GM18526 (cell line): ENCODE measurements around the gene GCK.

Source experiments
- POLR2A ChIP-seq: IDR thresholded peaks from 3 replicates; pipeline ENCODE4 v1.6.1; 2011; ENCODE audit not compliant: insufficient read length; ENCODE audit errors: extremely low read depth

Gene GCK

DNA sequence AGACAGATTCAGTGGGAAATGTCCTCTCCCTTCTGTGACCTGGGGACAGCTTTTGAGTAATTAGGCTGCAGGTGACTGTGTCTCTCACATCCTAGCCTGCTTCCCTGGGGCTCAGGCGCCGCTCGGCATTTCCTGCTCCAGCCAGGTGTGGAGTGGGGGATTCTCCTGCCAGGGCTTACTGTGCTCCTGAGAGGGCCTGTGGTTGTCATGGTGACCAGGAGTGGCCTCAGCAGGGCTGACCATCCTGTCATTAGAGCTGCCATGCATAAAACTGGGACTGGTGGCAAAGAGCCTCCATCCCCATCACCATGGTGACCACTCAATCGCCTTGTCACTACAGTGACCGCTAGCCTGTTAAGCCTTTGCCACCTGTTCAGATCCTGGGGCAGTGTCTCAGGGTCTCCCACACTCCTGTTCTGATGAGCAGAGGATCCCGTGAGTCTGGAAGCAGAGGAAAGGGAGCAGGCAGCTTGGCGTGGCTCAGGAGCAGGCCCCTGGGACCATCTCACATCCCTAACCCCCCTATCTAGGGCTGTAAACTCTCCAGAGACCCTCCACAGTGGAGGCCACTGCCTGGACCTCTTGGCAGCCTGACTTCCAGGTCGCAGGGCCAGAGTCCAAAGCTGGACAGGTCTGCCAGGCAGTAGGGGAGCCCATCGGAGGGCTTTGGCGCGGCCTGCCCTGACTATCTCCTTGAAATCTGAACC lies at the start of gene GCK:
Gene GCK, minus strand, starts transcription at position 154 of the 707 bp plus-strand sequence. CDS start 486 bp downstream, outside the sequence.
- TF ChIP-seq POLR2A: no peak

DNA sequence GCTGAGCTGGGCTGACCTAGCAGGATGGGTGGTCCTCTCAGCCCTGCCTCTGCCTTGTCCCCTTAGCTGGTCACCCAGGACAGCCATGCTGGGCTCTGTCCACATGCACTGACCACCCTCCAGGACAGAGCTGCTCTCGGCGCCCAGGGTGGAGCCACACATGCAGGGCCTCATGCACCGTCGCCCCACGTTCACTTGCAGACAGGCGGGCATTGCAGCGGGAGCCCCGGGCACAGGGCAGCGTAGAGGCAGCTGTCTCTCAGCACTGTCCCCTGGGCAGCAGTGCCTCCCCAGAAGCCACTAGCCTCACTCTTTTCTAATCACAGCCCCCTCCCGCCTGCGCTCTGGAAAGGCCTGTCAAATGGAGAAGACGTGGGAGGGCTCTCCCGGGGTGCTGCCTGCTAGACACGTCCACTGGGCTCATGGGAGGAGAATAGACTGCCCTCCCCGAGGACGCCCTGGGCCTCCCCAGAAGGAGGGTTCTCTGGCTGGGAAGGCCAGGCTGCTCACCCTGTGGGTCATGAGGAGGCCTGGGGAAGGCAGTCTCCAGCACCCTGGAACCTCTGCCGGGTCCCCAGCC lies 49.0 kb upstream of the GCK start:
- no peak for TF ChIP-seq POLR2A

GRCh38 chr7:44237696-44238095 lies 48.5 kb upstream of the GCK start:
- TF ChIP-seq POLR2A: no peak

- no peak for TF ChIP-seq POLR2A
Measured at GRCh38 chr7:44236333-44236728, 47.1 kb upstream of the GCK start.

DNA sequence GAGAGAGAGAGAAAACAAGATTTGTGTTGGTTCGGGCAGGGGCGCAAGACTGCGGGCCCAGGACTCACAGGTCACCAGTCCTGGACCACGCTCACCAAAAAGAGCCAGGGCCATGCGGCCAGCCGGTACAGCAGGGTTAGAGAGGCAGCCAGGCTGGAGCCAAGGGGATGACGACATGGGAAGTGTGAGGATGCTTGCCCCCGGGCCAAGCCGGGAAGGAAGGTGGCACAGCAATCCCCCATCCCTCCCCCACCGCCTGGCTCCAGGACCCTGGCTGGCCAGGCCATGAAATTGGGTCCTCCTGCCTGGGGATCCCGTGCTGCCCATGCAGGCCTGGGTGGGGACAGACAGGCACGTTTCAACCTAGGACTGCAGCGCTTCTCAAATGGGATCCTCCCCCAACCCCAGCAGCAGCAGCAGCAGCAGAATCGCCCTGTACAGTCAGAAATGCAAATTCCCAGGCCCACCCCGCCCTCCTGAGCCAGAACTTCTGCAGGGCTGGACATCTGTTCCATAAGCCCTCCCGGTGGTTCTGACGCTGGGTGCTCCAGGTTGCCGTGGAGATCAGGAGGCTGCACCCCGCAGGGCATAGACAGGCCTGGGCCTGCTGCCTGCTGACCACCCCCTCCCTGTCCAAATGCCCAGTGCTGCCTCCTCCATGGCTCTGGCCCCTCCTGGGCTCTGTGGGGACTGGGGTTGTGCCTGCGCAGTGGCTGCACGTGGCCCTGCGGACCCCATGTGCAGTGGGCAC lies 46.5 kb upstream of the GCK start:
- TF ChIP-seq POLR2A: no peak

- TF ChIP-seq POLR2A: no peak
Measured at GRCh38 chr7:44235066-44235465, 45.8 kb upstream of the GCK start.

- TF ChIP-seq POLR2A: no peak
Measured at GRCh38 chr7:44232901-44233715, 43.9 kb upstream of the GCK start.

GRCh38 chr7:44232396-44232795 lies 43.2 kb upstream of the GCK start:
- TF ChIP-seq POLR2A: no peak

DNA sequence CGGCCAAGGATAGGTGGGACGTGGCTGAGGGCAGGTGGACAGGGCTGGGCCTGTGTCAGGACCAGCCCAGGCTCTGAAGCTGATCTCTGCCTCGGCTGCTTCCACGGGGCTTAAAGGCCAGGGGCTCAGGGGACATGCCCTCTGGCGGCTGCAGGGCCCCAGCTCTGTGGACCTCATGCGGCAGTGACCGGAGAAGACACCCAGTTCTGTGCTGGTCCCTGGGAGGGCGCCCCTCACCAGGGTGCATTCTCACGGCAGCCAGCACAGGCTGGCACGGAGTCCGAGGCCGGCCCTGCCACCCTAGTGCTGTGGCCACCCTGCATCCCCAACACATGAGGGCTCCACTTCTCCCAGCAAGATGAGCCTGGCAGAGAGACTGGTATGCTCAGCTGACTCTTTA lies 41.8 kb upstream of the GCK start:
- TF ChIP-seq POLR2A: no peak

DNA sequence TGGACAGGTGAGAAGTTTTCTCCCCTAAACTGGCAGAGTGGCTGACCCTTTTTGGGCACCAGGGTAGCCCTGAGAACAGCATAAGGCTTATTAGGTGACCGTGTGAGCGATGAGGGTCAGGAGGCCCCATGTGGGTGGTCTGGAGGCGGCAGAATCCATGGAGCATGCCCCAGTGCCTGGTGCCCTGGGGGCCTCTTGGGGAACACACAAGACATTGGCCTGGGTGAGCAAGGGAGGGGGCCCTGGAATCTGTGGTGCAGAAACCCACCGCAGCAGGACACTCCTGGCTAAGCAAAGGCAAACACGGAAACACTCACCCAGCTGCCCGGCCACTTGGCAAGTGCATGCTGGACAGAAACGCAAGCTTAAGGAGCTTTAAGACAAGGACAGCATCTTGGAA lies 41.0 kb upstream of the GCK start:
- TF ChIP-seq POLR2A: no peak

DNA sequence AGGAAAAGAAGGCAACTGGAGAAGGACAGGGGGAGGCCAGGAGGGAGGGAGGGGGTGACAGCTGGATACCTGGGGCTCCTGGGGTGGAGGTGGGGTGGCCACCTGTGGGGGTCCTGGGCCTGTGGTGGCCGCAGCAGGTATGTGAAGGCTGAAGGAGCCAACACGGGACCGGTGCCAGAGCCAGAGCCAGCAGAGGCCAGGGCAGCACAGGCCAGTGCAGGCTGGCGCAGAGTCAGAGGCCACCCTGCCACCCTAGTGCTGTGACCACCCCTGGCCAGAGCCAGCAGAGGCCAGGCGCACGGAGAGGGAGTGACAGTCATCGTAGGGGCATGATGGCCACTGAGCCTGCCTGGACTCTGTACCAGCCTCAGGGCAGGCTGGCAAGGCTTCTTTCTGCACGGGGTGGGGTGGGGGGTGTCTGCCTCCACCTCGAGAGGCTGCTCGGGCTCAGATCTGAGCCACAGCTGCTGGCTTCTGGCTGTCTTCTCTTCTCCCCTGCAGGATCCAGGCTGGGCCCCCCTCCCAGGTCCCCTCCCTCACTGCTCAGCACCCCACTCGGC lies 40.4 kb upstream of the GCK start:
- TF ChIP-seq POLR2A: no peak

DNA sequence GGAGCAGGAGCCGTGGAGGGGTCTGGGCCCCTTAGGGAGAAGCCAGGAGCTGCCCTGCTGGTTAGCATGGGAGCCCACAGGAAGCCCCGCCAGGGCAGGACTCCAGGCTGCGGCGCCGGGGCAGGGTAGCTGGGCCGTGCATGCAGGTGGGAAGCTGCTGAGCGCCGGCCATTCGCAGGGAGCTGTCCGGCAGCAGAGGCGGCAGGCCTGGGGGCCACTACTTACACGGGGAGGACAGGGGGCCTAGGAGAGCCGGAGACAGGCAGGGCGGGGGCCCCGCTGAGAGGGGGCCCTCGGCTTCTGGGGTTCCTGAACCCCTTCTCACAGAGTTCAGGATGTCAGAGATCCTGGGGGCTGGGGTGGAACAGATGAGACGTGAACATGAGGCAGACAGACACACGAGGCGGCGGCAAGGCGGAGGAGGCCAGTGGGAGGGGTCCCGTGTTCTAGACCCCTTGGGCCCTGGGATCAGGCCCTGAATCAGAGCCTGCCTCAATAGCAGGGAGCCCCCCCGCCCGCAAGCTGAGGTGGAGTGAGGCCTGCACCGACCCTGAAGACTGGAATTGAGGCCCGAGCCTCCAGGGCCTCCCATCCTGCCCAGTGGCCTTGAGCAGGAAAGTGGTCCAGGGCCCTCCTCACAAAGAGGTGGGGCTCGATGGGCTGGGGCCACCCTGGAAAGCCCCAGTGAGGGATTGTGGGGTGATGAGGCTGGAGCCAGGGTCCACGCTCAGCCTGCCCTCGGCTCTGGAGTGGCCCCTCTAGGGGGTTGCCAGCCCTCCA lies 39.5 kb upstream of the GCK start:
- no peak for TF ChIP-seq POLR2A

DNA sequence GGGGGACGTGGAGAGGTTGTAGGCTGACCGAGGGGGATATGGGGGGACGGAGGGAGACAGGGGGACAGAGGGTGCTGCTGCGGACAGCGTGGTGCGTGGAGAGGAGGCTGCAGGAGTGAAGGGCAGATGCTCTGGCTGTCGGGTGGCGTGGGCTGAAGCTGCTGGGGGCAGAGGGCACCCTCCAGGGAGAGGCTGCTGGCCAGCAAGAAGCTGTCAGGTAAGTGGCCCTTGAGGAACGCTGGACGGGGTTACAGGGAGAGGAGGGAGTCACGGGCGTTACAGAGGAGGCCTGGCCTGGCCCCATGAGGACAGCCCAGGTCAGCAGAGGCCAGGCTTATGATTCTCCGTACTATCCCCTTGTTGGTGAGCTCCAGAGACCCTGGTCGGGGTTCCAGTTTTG lies 38.7 kb upstream of the GCK start:
- no peak for TF ChIP-seq POLR2A

- no peak for TF ChIP-seq POLR2A
Measured at GRCh38 chr7:44226396-44226753, 37.1 kb upstream of the GCK start.
